WERI-Rb-1 (cell line): ENCODE results near the gene PRAC1.

Experiments
- DNase-seq: peaks from one replicate; pipeline ENCODE4 v3.0.0-alpha.2; 2020
- H3K27ac ChIP-seq: fragments of 250-450 bp; sonication (Bioruptor Pico); 2 replicates; pipeline ENCODE4 v1.5.1; 2020; ENCODE audit warnings: mild to moderate bottlenecking, moderate library complexity
- H3K27me3 ChIP-seq: fragments of 250-450 bp; sonication (Bioruptor Pico); 2 replicates; pipeline ENCODE4 v1.5.1; 2021; ENCODE audit warnings: mild to moderate bottlenecking, low read depth, moderate library complexity; ENCODE audit not compliant: insufficient read depth, severe bottlenecking
- H3K36me3 ChIP-seq: fragments of 250-450 bp; sonication (Bioruptor Pico); 2 replicates; pipeline ENCODE4 v1.5.1; 2020; ENCODE audit warnings: mild to moderate bottlenecking, moderate library complexity
- H3K4me3 ChIP-seq: 2 replicates; pipeline ENCODE4 v1.5.1; 2011; ENCODE audit warnings: low read depth, mild to moderate bottlenecking, control low read depth, low read length
- H3K9me3 ChIP-seq: fragments of 250-450 bp; sonication (Bioruptor Pico); 2 replicates; pipeline ENCODE4 v1.5.1; 2021; ENCODE audit warnings: mild to moderate bottlenecking, moderate library complexity; ENCODE audit not compliant: severe bottlenecking
- TF ChIP-seq, protein P1 (sequence below): IDR thresholded peaks from 2 replicates; pipeline ENCODE4 v1.5.1; 2011; ENCODE audit warnings: low read depth, mild to moderate bottlenecking, control low read depth, inconsistent platforms, low read length

The PRAC1 gene

DNA sequence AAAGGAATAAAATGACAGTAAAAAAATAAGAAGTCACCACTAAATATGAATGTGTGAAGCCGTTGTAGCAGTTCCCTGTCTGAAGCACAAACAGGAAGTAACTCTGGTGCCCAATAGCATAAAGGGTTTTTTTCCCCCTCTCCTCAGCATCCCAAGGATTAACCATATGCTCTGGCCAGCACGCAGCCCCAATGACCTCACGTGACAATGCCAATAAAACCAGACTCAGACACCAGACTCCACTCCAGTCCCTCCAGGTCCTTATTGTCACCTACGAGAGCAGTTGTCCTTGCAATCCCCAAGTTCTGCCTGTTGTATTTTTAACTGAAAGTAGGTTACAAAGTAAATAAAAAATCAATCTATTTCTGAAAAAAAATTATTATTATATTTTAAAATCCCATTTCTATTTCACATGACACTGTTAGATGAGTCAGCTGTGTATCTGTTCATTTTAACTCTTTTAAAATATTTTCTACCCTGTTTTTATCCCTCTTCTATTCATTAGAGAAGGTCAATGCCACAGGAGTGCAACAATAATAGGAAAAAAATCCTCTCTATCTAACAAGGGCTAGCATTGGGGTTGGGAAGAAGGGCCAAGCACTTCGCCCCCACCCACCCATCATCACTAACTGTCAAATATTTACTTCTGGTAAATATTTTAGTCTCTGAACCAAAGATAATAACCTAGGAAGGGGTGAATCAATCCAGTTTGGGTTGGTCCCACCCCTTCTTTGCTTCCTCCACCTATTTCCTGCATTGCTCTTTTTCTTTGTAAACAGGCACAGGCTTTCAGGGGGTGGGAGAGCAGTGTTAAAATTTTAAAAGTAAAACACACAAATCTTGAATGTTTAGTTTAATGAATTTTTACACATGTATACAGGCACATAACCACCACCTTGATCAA, 6.6 kb downstream of the PRAC1 start:
- TF ChIP-seq, protein P1, sequence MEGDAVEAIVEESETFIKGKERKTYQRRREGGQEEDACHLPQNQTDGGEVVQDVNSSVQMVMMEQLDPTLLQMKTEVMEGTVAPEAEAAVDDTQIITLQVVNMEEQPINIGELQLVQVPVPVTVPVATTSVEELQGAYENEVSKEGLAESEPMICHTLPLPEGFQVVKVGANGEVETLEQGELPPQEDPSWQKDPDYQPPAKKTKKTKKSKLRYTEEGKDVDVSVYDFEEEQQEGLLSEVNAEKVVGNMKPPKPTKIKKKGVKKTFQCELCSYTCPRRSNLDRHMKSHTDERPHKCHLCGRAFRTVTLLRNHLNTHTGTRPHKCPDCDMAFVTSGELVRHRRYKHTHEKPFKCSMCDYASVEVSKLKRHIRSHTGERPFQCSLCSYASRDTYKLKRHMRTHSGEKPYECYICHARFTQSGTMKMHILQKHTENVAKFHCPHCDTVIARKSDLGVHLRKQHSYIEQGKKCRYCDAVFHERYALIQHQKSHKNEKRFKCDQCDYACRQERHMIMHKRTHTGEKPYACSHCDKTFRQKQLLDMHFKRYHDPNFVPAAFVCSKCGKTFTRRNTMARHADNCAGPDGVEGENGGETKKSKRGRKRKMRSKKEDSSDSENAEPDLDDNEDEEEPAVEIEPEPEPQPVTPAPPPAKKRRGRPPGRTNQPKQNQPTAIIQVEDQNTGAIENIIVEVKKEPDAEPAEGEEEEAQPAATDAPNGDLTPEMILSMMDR, result no peak
- Histone ChIP-seq H3K4me3 (no peak overlapping the region), H3K36me3 (no peaks in the 10 kb centered on the region), H3K9me3 (peaks cover 30% of the 10 kb centered on the region), H3K27ac (no peak overlapping the region), H3K27me3 (peaks cover 86% of the 10 kb centered on the region)
- peak; percentile 60 for DNase-seq

DNA sequence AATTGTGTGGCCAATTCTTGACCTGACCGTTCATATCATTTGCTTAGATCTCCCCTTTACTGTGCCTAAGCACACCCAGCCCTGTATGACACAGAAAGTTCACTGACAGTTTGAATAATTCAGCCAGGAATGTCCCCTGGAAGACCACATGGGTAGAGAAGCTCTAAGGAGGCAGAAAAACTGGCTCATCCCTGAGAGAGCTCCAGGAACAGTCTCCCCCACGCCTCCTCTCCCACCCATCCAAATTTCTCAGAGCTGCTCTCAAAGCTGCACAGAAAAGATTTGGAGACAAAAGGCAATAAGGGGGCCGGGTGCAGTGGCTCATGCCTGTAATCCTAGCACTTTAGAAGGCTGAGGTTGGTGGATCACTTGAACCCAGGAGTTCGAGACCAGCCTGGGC, 11.2 kb downstream of the PRAC1 start:
- Histone ChIP-seq H3K36me3 (no peaks in the 10 kb centered on the region), H3K4me3 (no peak overlapping the region), H3K9me3 (peaks cover 6% of the 10 kb centered on the region), H3K27me3 (peaks cover 89% of the 10 kb centered on the region), H3K27ac (no peak overlapping the region)
- TF ChIP-seq, protein P1, result no peak
- DNase-seq, result no peak

DNA sequence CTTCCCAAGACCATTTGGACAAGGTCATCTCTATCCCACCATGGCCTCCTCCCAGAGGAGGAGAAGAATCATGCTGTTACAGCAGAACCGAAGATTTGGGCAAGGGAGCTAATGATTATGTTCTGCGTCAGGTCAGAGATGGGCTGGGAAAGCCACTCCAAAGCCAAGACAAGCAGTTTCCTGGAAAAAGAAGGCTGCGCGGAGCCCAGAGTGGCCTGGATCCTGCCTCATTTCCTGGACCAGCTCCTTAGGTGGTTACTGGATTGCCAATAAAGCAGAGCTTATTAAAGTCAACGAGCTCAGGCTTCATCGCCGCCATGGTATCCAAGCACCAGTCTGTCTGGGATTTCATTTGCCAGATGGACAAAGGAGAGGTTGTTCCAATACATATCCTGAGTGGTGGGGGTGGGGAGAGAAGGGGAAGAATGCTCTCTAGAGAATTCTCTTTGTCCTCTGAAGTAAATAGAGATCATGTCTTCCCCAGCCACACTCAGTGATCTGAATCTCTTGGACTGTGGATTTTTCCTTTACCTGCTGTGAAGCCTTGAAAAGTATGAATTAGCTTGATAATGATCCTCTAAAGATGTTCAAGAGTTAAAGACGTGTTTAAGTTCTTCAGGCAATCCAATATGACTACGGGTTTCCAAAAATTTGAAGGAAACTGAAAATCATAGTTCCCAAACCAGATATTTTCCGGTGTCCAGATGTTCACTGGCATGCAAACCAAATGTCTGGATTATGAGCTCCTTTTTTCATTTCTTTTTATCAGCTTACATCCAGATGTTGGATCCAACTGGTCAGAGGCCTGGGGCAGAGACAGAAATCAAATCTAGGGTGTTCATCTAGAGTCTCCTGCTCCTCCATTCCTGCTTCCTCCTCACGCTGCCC, 17.7 kb downstream of the PRAC1 start:
- peaks cover 99% of the 10 kb centered on the region for H3K27me3 ChIP-seq
- TF ChIP-seq, protein P1, result no peak
- H3K27ac ChIP-seq, result no peak overlapping the region

DNA sequence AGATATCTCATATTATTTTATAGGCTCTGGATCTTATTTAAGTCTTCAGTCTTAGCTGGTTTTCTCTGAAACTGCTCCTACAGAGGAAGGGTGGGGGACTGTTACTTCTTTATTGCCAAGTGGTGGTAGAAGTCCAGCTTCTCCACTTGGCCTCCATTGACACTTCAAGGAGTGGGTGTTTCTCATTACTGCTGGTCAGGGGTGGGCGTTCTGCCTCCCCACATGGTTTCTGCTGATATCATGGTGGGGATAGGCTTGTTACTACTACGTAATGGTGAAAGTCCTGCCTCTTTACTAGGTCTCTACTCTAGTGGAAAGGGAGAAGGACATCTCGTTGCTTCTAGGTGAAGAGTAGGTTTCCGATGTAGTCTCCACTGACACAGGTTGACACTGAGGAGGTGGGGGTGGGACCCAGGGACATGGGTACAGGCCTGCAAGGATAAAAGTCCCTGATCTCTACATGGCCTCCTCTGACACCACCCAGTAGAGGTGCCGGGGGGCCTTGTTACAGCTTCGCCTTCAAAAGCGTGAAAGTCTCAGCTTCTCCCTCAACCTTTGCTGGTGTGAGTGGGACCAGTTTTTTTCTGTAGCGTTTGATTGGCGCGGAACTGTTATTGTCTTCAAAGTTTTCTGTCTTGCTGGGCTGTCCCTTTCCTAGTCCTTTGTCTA, 20.3 kb downstream of the PRAC1 start:
- Histone ChIP-seq H3K36me3 (no peaks in the 10 kb centered on the region), H3K9me3 (peaks cover 8% of the 10 kb centered on the region), H3K27me3 (peaks cover 98% of the 10 kb centered on the region), H3K27ac (no peak overlapping the region), H3K4me3 (no peak overlapping the region)
- no peak for DNase-seq
- TF ChIP-seq, protein P1, result no peak

More for the DNA sequence above, 17.7 kb downstream of the PRAC1 start:
- no peak overlapping the region for H3K4me3 ChIP-seq
- H3K36me3 ChIP-seq, result no peaks in the 10 kb centered on the region
- H3K9me3 ChIP-seq, result peaks cover 12% of the 10 kb centered on the region
- no peak for DNase-seq

DNA sequence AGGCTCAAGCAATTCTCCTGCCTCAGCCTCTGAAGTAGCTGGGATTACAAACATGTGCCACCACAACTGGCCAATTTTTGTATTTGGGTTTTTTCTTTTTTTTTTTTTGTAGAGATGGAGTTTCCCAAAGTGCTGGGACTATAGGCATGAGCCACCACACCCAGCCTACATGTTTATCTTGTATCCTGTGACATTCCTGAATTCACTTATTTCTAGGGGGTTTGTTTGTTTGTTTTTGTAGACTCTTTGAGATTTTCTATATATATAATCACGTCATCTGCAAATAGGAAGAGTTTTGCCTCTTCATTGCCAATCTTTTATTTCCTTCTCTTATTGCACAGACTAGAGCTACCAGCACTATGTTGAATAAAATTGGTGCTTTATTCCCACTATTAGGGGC, 29.1 kb downstream of the PRAC1 start:
- no peak for DNase-seq
- H3K4me3 ChIP-seq, result no peak overlapping the region
- no peak overlapping the region for H3K27ac ChIP-seq
- peaks cover 26% of the 10 kb centered on the region for H3K9me3 ChIP-seq
- no peaks in the 10 kb centered on the region for H3K36me3 ChIP-seq
- H3K27me3 ChIP-seq, result peaks cover 91% of the 10 kb centered on the region
- TF ChIP-seq, protein P1, result no peak
